ENCODE measurements around the gene STAC3.

The STAC3 gene

GRCh38 chr12:57210926-57211692, 39.9 kb downstream of the STAC3 start:
- H3K27me3 ChIP-seq (ENCODE audit: low read depth), result peaks cover 11% of the 10 kb centered on the region
- H3K4me1 ChIP-seq, result peaks cover 6% of the 10 kb centered on the region
- H3K4me3 ChIP-seq, result no peak overlapping the region
- in situ Hi-C loops (cut with MboI; ENCODE audit: low sequenced_read_pairs), result no loop called here
- no peak for DNase-seq (ENCODE audit: low spot score in 2 of 2)
- H3K9me3 ChIP-seq, result no peaks in the 10 kb centered on the region
- peaks cover 4% of the 10 kb centered on the region; the same call in 1 of the 2 replicates for H3K36me3 ChIP-seq (replicated peaks)

GRCh38 chr12:57210461-57210860, 40.5 kb downstream of the STAC3 start:
- DNase-seq (ENCODE audit: low spot score in 2 of 2), result no peak
- Histone ChIP-seq H3K4me1 (peaks cover 6% of the 10 kb centered on the region), H3K36me3 (replicated peaks) (peaks cover 4% of the 10 kb centered on the region; the same call in 1 of the 2 replicates), H3K4me3 (no peak overlapping the region), H3K27me3 (ENCODE audit: low read depth) (peaks cover 5% of the 10 kb centered on the region), H3K9me3 (no peaks in the 10 kb centered on the region)
- in situ Hi-C loops (cut with MboI; ENCODE audit: low sequenced_read_pairs), result no loop called here

GRCh38 chr12:57209916-57210315, 41.1 kb downstream of the STAC3 start:
- Histone ChIP-seq H3K4me1 (peaks cover 6% of the 10 kb centered on the region), H3K27me3 (ENCODE audit: low read depth) (peaks cover 1% of the 10 kb centered on the region), H3K4me3 (no peak overlapping the region), H3K9me3 (no peaks in the 10 kb centered on the region), H3K36me3 (replicated peaks) (peaks cover 4% of the 10 kb centered on the region; the same call in 1 of the 2 replicates)
- no peak for DNase-seq (ENCODE audit: low spot score in 2 of 2)
- in situ Hi-C loops (cut with MboI; ENCODE audit: low sequenced_read_pairs), result no loop called here

- Histone ChIP-seq H3K4me3 (no peak overlapping the region), H3K36me3 (replicated peaks) (peaks cover 4% of the 10 kb centered on the region), H3K9me3 (no peaks in the 10 kb centered on the region), H3K4me1 (peaks cover 3% of the 10 kb centered on the region), H3K27me3 (ENCODE audit: low read depth) (no peaks in the 10 kb centered on the region)
- DNase-seq (ENCODE audit: low spot score in 2 of 2), result no peak
- in situ Hi-C loops (cut with MboI; ENCODE audit: low sequenced_read_pairs), result no loop called here
Observed at GRCh38 chr12:57208631-57209282, 42.2 kb downstream of the STAC3 start.

GRCh38 chr12:57207731-57208630, 43.0 kb downstream of the STAC3 start:
- no peaks in the 10 kb centered on the region for H3K4me1 ChIP-seq
- H3K36me3 ChIP-seq (replicated peaks), result peaks cover 4% of the 10 kb centered on the region
- no peaks in the 10 kb centered on the region for H3K9me3 ChIP-seq
- no peak overlapping the region for H3K4me3 ChIP-seq
- in situ Hi-C loops (cut with MboI; ENCODE audit: low sequenced_read_pairs), result no loop called here
- no peaks in the 10 kb centered on the region for H3K27me3 ChIP-seq (ENCODE audit: low read depth)
- no peak for DNase-seq (ENCODE audit: low spot score in 2 of 2)

- Histone ChIP-seq H3K4me1 (no peaks in the 10 kb centered on the region), H3K36me3 (replicated peaks) (no peaks in the 10 kb centered on the region; the same call in none of the 2 replicates), H3K4me3 (no peak overlapping the region), H3K27me3 (ENCODE audit: low read depth) (no peaks in the 10 kb centered on the region), H3K9me3 (no peaks in the 10 kb centered on the region)
- DNase-seq (ENCODE audit: low spot score in 2 of 2), result no peak
- in situ Hi-C loops (cut with MboI; ENCODE audit: low sequenced_read_pairs), result no loop called here
Observed at GRCh38 chr12:57205931-57206330, 45.1 kb downstream of the STAC3 start.

GRCh38 chr12:57205186-57205585, 45.8 kb downstream of the STAC3 start:
- Histone ChIP-seq H3K36me3 (replicated peaks) (no peaks in the 10 kb centered on the region; the same call in none of the 2 replicates), H3K9me3 (no peaks in the 10 kb centered on the region), H3K4me3 (no peak overlapping the region), H3K4me1 (no peaks in the 10 kb centered on the region), H3K27me3 (ENCODE audit: low read depth) (no peaks in the 10 kb centered on the region)
- no peak for DNase-seq (ENCODE audit: low spot score in 2 of 2)
- in situ Hi-C loops (cut with MboI; ENCODE audit: low sequenced_read_pairs), result no loop called here

GRCh38 chr12:57204454-57204853, 46.5 kb downstream of the STAC3 start:
- no peak overlapping the region for H3K4me3 ChIP-seq
- no peaks in the 10 kb centered on the region for H3K27me3 ChIP-seq (ENCODE audit: low read depth)
- in situ Hi-C loops (cut with MboI; ENCODE audit: low sequenced_read_pairs), result no loop called here
- no peak for DNase-seq (ENCODE audit: low spot score in 2 of 2)
- no peaks in the 10 kb centered on the region for H3K4me1 ChIP-seq
- H3K36me3 ChIP-seq (replicated peaks), result no peaks in the 10 kb centered on the region; the same call in none of the 2 replicates
- no peaks in the 10 kb centered on the region for H3K9me3 ChIP-seq

GRCh38 chr12:57203791-57204190, 47.2 kb downstream of the STAC3 start:
- DNase-seq (ENCODE audit: low spot score in 2 of 2), result no peak
- Histone ChIP-seq H3K36me3 (replicated peaks) (no peaks in the 10 kb centered on the region; the same call in none of the 2 replicates), H3K9me3 (no peaks in the 10 kb centered on the region), H3K4me3 (no peak overlapping the region), H3K4me1 (no peaks in the 10 kb centered on the region), H3K27me3 (ENCODE audit: low read depth) (no peaks in the 10 kb centered on the region)
- in situ Hi-C loops (cut with MboI; ENCODE audit: low sequenced_read_pairs), result no loop called here

- no peaks in the 10 kb centered on the region for H3K9me3 ChIP-seq
- no peaks in the 10 kb centered on the region for H3K27me3 ChIP-seq (ENCODE audit: low read depth)
- no peaks in the 10 kb centered on the region for H3K4me1 ChIP-seq
- in situ Hi-C loops (cut with MboI; ENCODE audit: low sequenced_read_pairs), result no loop called here
- DNase-seq (ENCODE audit: low spot score in 2 of 2), result no peak
- no peak overlapping the region for H3K4me3 ChIP-seq
- H3K36me3 ChIP-seq (replicated peaks), result peaks cover 3% of the 10 kb centered on the region
Observed at GRCh38 chr12:57203201-57203600, 47.8 kb downstream of the STAC3 start.

GRCh38 chr12:57202321-57202720, 48.7 kb downstream of the STAC3 start:
- peaks cover 4% of the 10 kb centered on the region for H3K36me3 ChIP-seq (replicated peaks)
- no peaks in the 10 kb centered on the region for H3K27me3 ChIP-seq (ENCODE audit: low read depth)
- in situ Hi-C loops (cut with MboI; ENCODE audit: low sequenced_read_pairs), result no loop called here
- DNase-seq (ENCODE audit: low spot score in 2 of 2), result no peak
- no peaks in the 10 kb centered on the region for H3K9me3 ChIP-seq
- no peak overlapping the region for H3K4me3 ChIP-seq
- H3K4me1 ChIP-seq, result no peaks in the 10 kb centered on the region

GRCh38 chr12:57201631-57202030, 49.4 kb downstream of the STAC3 start:
- H3K4me1 ChIP-seq, result no peaks in the 10 kb centered on the region
- in situ Hi-C loops (cut with MboI; ENCODE audit: low sequenced_read_pairs), result no loop called here
- H3K4me3 ChIP-seq, result no peak overlapping the region
- no peak for DNase-seq (ENCODE audit: low spot score in 2 of 2)
- no peaks in the 10 kb centered on the region for H3K27me3 ChIP-seq (ENCODE audit: low read depth)
- peaks cover 4% of the 10 kb centered on the region for H3K36me3 ChIP-seq (replicated peaks)
- H3K9me3 ChIP-seq, result no peaks in the 10 kb centered on the region

- Histone ChIP-seq H3K36me3 (replicated peaks) (peaks cover 4% of the 10 kb centered on the region), H3K27me3 (ENCODE audit: low read depth) (no peaks in the 10 kb centered on the region)
Observed at GRCh38 chr12:57201219-57201618, 49.8 kb downstream of the STAC3 start.

More at GRCh38 chr12:57201219-57201618, 49.8 kb downstream of the STAC3 start:
- Histone ChIP-seq H3K4me1 (no peaks in the 10 kb centered on the region), H3K9me3 (no peaks in the 10 kb centered on the region), H3K4me3 (no peak overlapping the region)
- in situ Hi-C loops (cut with MboI; ENCODE audit: low sequenced_read_pairs), result no loop called here
- no peak for DNase-seq (ENCODE audit: low spot score in 2 of 2)
